Activated T-cell treated with anti-CD3 and anti-CD28 coated beads, Interleukin-2, amount 50 U/mL, for 24 hours (primary cell): ENCODE data around the gene SMC1A.
"Not testable (repeated sequence)": the region's sequence is repeated elsewhere in the genome, so short reads cannot be mapped to it uniquely, and the experiment has no call there.

Experiments used
- DNase-seq: peaks from one replicate; pipeline ENCODE4 v3.0.0-alpha.2; 2020
- H3K27ac Mint-ChIP-seq: 2 replicates; pipeline ENCODE4 v1.8.0; 2020; ENCODE audit warnings: mild to moderate bottlenecking, mixed read lengths
- H3K27me3 Mint-ChIP-seq: 2 replicates; pipeline ENCODE4 v1.8.0; 2020; ENCODE audit warnings: mixed read lengths
- H3K36me3 Mint-ChIP-seq: 2 replicates; pipeline ENCODE4 v1.8.0; 2020; ENCODE audit warnings: low read depth, mixed read lengths
- H3K4me1 Mint-ChIP-seq: 2 replicates; pipeline ENCODE4 v1.8.0; 2020; ENCODE audit warnings: low read depth, mixed read lengths
- H3K4me3 Mint-ChIP-seq: 2 replicates; pipeline ENCODE4 v1.8.0; 2020; ENCODE audit warnings: mild to moderate bottlenecking, moderate library complexity, mixed read lengths
- H3K9me3 Mint-ChIP-seq: 2 replicates; pipeline ENCODE4 v1.8.0; 2020; ENCODE audit warnings: mixed read lengths

The SMC1A gene

GRCh38 chrX:53383376-53384076, 38.9 kb downstream of the SMC1A start:
- DNase-seq: no peak
- Mint-ChIP-seq H3K9me3 (no peaks in the 10 kb centered on the region), H3K4me1 (no peaks in the 10 kb centered on the region), H3K27ac (peak overlapping the region; percentile 40), H3K27me3 (no peaks in the 10 kb centered on the region), H3K36me3 (peaks cover 93% of the 10 kb centered on the region), H3K4me3 (no peak overlapping the region)

DNA sequence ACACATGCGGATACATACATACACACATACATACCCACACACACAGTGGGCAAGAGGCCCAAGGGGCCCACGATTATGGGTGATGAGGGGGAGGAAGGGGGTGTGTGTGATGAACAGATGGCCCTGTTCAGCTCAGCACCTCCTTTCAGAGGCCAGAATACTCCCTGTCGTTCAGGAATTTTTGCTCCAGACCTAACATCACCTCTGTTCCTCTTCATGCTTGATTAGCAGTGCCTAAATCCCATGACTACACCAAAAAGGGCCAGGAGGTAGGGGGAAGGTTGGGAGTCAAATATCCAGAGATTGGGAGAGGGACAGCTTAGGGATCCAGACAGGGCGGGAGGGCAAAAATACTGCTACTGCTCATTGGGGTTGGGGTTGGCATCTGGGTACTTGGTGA, 42.7 kb downstream of the SMC1A start:
- no peaks in the 10 kb centered on the region for H3K27me3 Mint-ChIP-seq
- DNase-seq: no peak
- H3K9me3 Mint-ChIP-seq: no peaks in the 10 kb centered on the region
- H3K27ac Mint-ChIP-seq: no peak overlapping the region
- no peaks in the 10 kb centered on the region for H3K4me1 Mint-ChIP-seq
- H3K4me3 Mint-ChIP-seq: no peak overlapping the region
- peaks cover 90% of the 10 kb centered on the region for H3K36me3 Mint-ChIP-seq

DNA sequence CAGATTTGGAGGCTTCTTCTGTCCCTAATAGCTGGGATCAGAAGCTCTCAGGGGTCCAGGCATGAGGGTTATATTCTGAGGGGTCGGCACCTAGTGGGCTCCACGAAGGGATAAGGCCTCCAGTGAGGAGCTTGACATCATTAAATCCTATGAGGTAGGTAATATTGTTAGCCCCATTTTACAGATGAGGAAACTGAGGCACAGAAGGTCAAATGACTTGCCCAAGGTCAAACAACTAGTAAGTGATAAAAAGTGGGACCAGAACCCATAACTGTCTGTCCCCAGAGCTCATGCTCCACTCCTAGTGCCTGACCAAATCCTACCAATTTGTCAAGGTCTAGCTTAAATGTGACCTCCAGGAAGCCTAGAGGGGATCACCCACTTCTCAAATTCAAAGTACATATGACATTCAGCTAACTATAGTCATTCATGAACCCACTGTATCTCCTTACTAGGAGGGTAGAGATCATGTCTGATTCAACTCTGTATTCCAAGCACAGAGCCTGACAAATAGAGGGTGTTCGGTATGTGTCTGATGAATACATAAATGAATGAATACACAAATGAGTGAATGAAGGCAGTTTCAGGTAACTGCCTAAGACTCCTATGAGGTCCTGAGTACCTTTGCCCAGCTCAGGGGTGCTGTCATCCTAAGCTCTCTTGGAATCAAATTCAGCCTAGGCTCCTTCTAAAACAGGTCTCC, 43.3 kb downstream of the SMC1A start:
- DNase-seq: no peak
- no peak overlapping the region for H3K4me3 Mint-ChIP-seq
- no peak overlapping the region for H3K27ac Mint-ChIP-seq
- no peaks in the 10 kb centered on the region for H3K9me3 Mint-ChIP-seq
- H3K36me3 Mint-ChIP-seq: peaks cover 85% of the 10 kb centered on the region
- no peaks in the 10 kb centered on the region for H3K27me3 Mint-ChIP-seq
- H3K4me1 Mint-ChIP-seq: no peaks in the 10 kb centered on the region

DNA sequence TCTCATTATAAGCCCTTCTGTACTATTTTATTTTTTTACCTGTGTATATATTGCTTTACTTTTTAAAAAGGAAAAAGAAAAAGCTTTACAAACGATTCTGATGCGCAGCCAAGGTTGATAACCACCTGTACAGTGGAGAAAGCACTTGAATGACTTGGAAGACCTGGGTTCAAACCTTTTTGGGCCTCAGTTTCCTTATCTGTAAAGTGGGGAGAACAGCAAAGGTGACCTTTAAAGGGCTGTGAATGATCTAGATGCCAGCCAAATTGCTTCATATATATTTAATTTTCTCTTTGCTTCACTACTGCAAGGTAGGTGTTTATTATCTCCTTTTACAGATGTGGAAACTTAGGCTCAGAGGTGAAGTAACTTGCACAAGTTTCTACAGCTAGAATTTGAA, 45.0 kb downstream of the SMC1A start:
- Mint-ChIP-seq H3K4me1 (no peaks in the 10 kb centered on the region), H3K9me3 (no peaks in the 10 kb centered on the region), H3K36me3 (peaks cover 68% of the 10 kb centered on the region), H3K4me3 (no peak overlapping the region), H3K27me3 (no peaks in the 10 kb centered on the region), H3K27ac (no peak overlapping the region)
- DNase-seq: no peak

- Mint-ChIP-seq H3K9me3 (no peaks in the 10 kb centered on the region), H3K27me3 (no peaks in the 10 kb centered on the region), H3K4me1 (no peaks in the 10 kb centered on the region), H3K36me3 (peaks cover 62% of the 10 kb centered on the region), H3K4me3 (no peak overlapping the region), H3K27ac (no peak overlapping the region)
- no peak for DNase-seq
Measured at GRCh38 chrX:53376888-53377287, 45.6 kb downstream of the SMC1A start.

GRCh38 chrX:53374923-53375322, 47.5 kb downstream of the SMC1A start:
- H3K4me1 Mint-ChIP-seq: no peaks in the 10 kb centered on the region
- H3K36me3 Mint-ChIP-seq: peaks cover 43% of the 10 kb centered on the region
- H3K4me3 Mint-ChIP-seq: no peak overlapping the region
- DNase-seq: no peak
- no peak overlapping the region for H3K27ac Mint-ChIP-seq
- H3K9me3 Mint-ChIP-seq: no peaks in the 10 kb centered on the region
- H3K27me3 Mint-ChIP-seq: no peaks in the 10 kb centered on the region

- H3K4me1 Mint-ChIP-seq: no peaks in the 10 kb centered on the region
- no peaks in the 10 kb centered on the region for H3K9me3 Mint-ChIP-seq
- no peak for DNase-seq
- no peaks in the 10 kb centered on the region for H3K27me3 Mint-ChIP-seq
- H3K4me3 Mint-ChIP-seq: no peak overlapping the region
- H3K27ac Mint-ChIP-seq: no peak overlapping the region
- peaks cover 37% of the 10 kb centered on the region for H3K36me3 Mint-ChIP-seq
Measured at GRCh38 chrX:53374222-53374820, 48.1 kb downstream of the SMC1A start.

GRCh38 chrX:53373307-53373706, 49.1 kb downstream of the SMC1A start:
- Mint-ChIP-seq H3K4me3 (no peak overlapping the region), H3K9me3 (no peaks in the 10 kb centered on the region), H3K4me1 (no peaks in the 10 kb centered on the region), H3K36me3 (peaks cover 28% of the 10 kb centered on the region), H3K27me3 (no peaks in the 10 kb centered on the region), H3K27ac (no peak overlapping the region)
- no peak for DNase-seq

GRCh38 chrX:53366454-53366853, 56.0 kb downstream of the SMC1A start:
- not testable (repeated sequence) for H3K27me3 Mint-ChIP-seq, H3K4me3 Mint-ChIP-seq, DNase-seq, H3K9me3 Mint-ChIP-seq, H3K27ac Mint-ChIP-seq, H3K36me3 Mint-ChIP-seq, H3K4me1 Mint-ChIP-seq

DNA sequence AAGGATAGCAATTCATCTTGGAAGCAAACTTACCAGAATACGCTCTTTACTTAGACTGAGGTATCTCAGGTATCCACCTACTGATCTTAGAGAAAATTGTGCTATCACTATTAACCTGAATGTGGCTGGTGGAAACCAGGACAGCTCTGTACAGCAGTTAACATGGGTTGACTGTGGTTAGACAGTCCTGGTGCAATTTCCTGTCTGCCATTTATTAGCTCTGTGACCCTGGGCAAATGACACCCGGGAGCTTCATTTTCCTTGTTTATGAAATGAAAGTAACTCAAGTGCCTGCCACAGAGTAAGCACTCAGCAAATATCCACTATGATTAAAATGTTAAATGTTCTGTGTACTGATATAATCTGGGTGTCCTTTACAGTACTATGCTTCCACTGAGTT, 60.0 kb downstream of the SMC1A start:
- no peaks in the 10 kb centered on the region for H3K36me3 Mint-ChIP-seq
- H3K9me3 Mint-ChIP-seq: no peaks in the 10 kb centered on the region
- no peak overlapping the region for H3K27ac Mint-ChIP-seq
- peaks cover 3% of the 10 kb centered on the region for H3K27me3 Mint-ChIP-seq
- DNase-seq: no peak
- no peak overlapping the region for H3K4me3 Mint-ChIP-seq
- H3K4me1 Mint-ChIP-seq: no peaks in the 10 kb centered on the region

GRCh38 chrX:53357799-53358530, 64.5 kb downstream of the SMC1A start:
- no peak overlapping the region for H3K4me3 Mint-ChIP-seq
- H3K4me1 Mint-ChIP-seq: no peaks in the 10 kb centered on the region
- DNase-seq: no peak
- no peaks in the 10 kb centered on the region for H3K9me3 Mint-ChIP-seq
- no peak overlapping the region for H3K27ac Mint-ChIP-seq
- H3K36me3 Mint-ChIP-seq: no peaks in the 10 kb centered on the region
- peaks cover 15% of the 10 kb centered on the region for H3K27me3 Mint-ChIP-seq

GRCh38 chrX:53356186-53356585, 66.3 kb downstream of the SMC1A start:
- Mint-ChIP-seq H3K9me3 (peaks cover 4% of the 10 kb centered on the region), H3K27ac (no peak overlapping the region), H3K36me3 (no peaks in the 10 kb centered on the region), H3K4me1 (no peaks in the 10 kb centered on the region), H3K4me3 (no peak overlapping the region), H3K27me3 (peaks cover 25% of the 10 kb centered on the region)
- DNase-seq: peak; percentile 49

DNA sequence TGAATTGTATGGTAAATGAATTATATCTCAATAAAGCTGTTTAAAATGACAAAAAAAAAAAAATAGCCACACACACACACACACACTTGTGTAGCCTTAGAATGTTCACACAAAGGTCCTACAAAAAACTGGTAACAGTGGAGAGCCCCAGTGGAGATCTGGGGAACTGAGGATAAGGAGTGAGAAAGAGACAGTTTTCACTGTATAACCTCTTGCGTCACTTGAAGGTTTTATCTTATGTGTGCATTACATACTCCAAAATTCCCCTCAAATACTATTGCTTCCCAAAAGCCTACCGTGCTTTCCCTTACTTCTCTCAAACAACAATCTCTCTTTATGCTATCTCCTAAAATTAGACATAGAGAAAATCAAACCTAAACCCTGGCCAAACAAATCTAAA, 67.8 kb downstream of the SMC1A start:
- no peaks in the 10 kb centered on the region for H3K36me3 Mint-ChIP-seq
- H3K27me3 Mint-ChIP-seq: peaks cover 31% of the 10 kb centered on the region
- no peak overlapping the region for H3K4me3 Mint-ChIP-seq
- DNase-seq: no peak
- H3K9me3 Mint-ChIP-seq: peaks cover 4% of the 10 kb centered on the region
- no peaks in the 10 kb centered on the region for H3K4me1 Mint-ChIP-seq
- no peak overlapping the region for H3K27ac Mint-ChIP-seq

DNA sequence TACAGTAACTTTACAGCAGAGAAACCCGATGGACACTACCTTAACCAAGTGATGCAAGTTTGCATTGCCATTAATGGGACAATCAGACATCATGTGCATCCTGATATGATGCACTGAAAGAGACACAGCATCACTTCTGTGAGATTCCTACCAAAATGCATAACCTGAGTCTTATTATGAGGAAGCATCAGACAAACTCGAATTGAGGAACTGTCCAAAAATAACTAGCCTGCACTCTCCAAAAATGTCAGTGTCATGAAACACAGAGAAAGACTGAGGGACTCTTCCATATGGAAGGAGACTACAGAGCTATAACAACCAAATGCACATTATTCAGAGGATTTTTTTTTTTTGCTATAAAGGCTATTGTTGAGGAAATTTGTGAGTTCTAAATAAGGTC, 74.5 kb downstream of the SMC1A start:
- no peaks in the 10 kb centered on the region for H3K36me3 Mint-ChIP-seq
- no peak for DNase-seq
- H3K27me3 Mint-ChIP-seq: peaks cover 36% of the 10 kb centered on the region
- H3K27ac Mint-ChIP-seq: no peak overlapping the region
- H3K4me1 Mint-ChIP-seq: no peaks in the 10 kb centered on the region
- peaks cover 4% of the 10 kb centered on the region for H3K9me3 Mint-ChIP-seq
- no peak overlapping the region for H3K4me3 Mint-ChIP-seq
